ENCODE results near the gene GAL3ST1.

Gene GAL3ST1

GRCh38 chr22:30507670-30508069 is 66.8 kb downstream of the GAL3ST1 start:
- Histone ChIP-seq H3K79me2 (ENCODE audit: control insufficient read depth, low read length) (no peaks in the 10 kb centered on the region), H3K4me1 (ENCODE audit: control insufficient read depth, low read length) (no peaks in the 10 kb centered on the region), H3K36me3 (ENCODE audit: control insufficient read depth, low read length) (no peaks in the 10 kb centered on the region), H3K27ac (ENCODE audit: low read depth, low read length) (no peak overlapping the region), H3K9me3 (ENCODE audit: control insufficient read depth, insufficient read depth, low read length) (no peaks in the 10 kb centered on the region; the same call in 1 of the 2 replicates), H3K27me3 (ENCODE audit: control insufficient read depth, low read length) (no peaks in the 10 kb centered on the region), H3K4me3 (ENCODE audit: low read length) (no peak overlapping the region), H3F3A (ENCODE audit: control insufficient read depth, insufficient read depth) (no peaks in the 10 kb centered on the region), H3K4me2 (ENCODE audit: low read length) (no peak overlapping the region), H3K9me2 (replicated peaks; ENCODE audit: control insufficient read depth, low read length) (no peaks in the 10 kb centered on the region), H4K20me1 (ENCODE audit: control insufficient read depth, insufficient read depth, low read depth, low read length) (no peaks in the 10 kb centered on the region)
- TF ChIP-seq CTCF (IDR thresholded peaks at IDR 0.05; ENCODE audit: low read depth, low read length, poor library complexity, severe bottlenecking), result no peak
- TF ChIP-seq EZH2phosphoT487 (IDR thresholded peaks at IDR 0.05; ENCODE audit: borderline replicate concordance, low read length), result no peak

GRCh38 chr22:30506507-30506968 is 67.9 kb downstream of the GAL3ST1 start:
- Histone ChIP-seq H3K79me2 (ENCODE audit: control insufficient read depth, low read length) (no peaks in the 10 kb centered on the region), H3K4me1 (ENCODE audit: control insufficient read depth, low read length) (no peaks in the 10 kb centered on the region), H3K27ac (ENCODE audit: low read depth, low read length) (no peak overlapping the region), H3K27me3 (ENCODE audit: control insufficient read depth, low read length) (no peaks in the 10 kb centered on the region), H3K4me3 (ENCODE audit: low read length) (no peak overlapping the region), H3K36me3 (ENCODE audit: control insufficient read depth, low read length) (no peaks in the 10 kb centered on the region), H3K9me3 (ENCODE audit: control insufficient read depth, insufficient read depth, low read length) (no peaks in the 10 kb centered on the region), H4K20me1 (ENCODE audit: control insufficient read depth, insufficient read depth, low read depth, low read length) (no peaks in the 10 kb centered on the region), H3K4me2 (ENCODE audit: low read length) (no peak overlapping the region), H3K9me2 (replicated peaks; ENCODE audit: control insufficient read depth, low read length) (no peaks in the 10 kb centered on the region), H3F3A (ENCODE audit: control insufficient read depth, insufficient read depth) (no peaks in the 10 kb centered on the region)
- TF ChIP-seq EZH2phosphoT487 (IDR thresholded peaks at IDR 0.05; ENCODE audit: borderline replicate concordance, low read length) (no peak), CTCF (IDR thresholded peaks at IDR 0.05; ENCODE audit: low read depth, low read length, poor library complexity, severe bottlenecking) (no peak)
